Esophagus (tissue), 2 donors: ENCODE measurements around the gene FBL. TPM values are rescaled to one million over a fixed set of nuclear protein-coding genes. Genes with fewer than 3 reads are reported as not detected.
"Not testable (repeated sequence)": the region's sequence is repeated elsewhere in the genome, so short reads cannot be mapped to it uniquely, and the experiment has no call there.

ENCODE experiments used
- H3K27ac ChIP-seq, 2 donors: one replicate each; pipeline ENCODE4 v1.5.1; 2013; ENCODE audit warnings: low read depth in 2 of 2, mild to moderate bottlenecking in 2 of 2, inconsistent platforms in 1 of 2, low read length in 1 of 2, moderate library complexity in 1 of 2
- H3K27me3 ChIP-seq, 2 donors: one replicate each; pipeline ENCODE4 v1.6.1; 2013; ENCODE audit warnings: low read length in 2 of 2, control low read depth in 1 of 2, mild to moderate bottlenecking in 1 of 2; ENCODE audit not compliant: insufficient read depth in 2 of 2, control insufficient read depth in 1 of 2
- H3K36me3 ChIP-seq, 2 donors: one replicate each; pipeline ENCODE4 v1.6.1; 2013; ENCODE audit warnings: low read length in 1 of 2; ENCODE audit not compliant: control insufficient read depth in 2 of 2, insufficient read depth in 2 of 2
- H3K4me1 ChIP-seq, 2 donors: one replicate each; pipeline ENCODE4 v1.6.1; 2013; ENCODE audit warnings: low read length in 1 of 2; ENCODE audit not compliant: control insufficient read depth in 2 of 2, insufficient read depth in 2 of 2
- H3K4me3 ChIP-seq, 2 donors: one replicate each; pipeline ENCODE4 v1.5.1; 2013; ENCODE audit warnings: low read length in 2 of 2, mild to moderate bottlenecking in 2 of 2, low read depth in 1 of 2, moderate library complexity in 1 of 2
- H3K9me3 ChIP-seq, 2 donors: one replicate each; pipeline ENCODE4 v1.6.1; 2013; ENCODE audit warnings: mild to moderate bottlenecking in 2 of 2, low read depth in 1 of 2, low read length in 1 of 2, moderate library complexity in 1 of 2; ENCODE audit not compliant: control insufficient read depth in 2 of 2, insufficient read depth in 1 of 2
- WGBS, 2 donors: extraction: QIAGEN DNeasy Blood & Tissue Kit; methylation state at CpG; one replicate each; pipeline ENCODE4 v1.1.7; 2013; 5-methylcytosine and 5-hydroxymethylcytosine counted together
- polyA plus RNA-seq, 2 donors: library from polyadenylated mRNA; stranded (reverse); fragments of 200-250 nt; gene quantifications; one replicate each; pipeline ENCODE4 v1.2.3, GENCODE V29; 2013
- donor health status: healthy with polysubstance abuse.
- donor health status: Bipolar disorder and iron deficiency.

FBL gene
- polyA plus RNA-seq, 2 donors = 174 to 366 TPM

- WGBS, 2 donors = 56 to 69% methylated on average over 7 of the region's 7 CpGs
- not testable (repeated sequence) for H3K27me3 ChIP-seq, H3K4me1 ChIP-seq, H3K27ac ChIP-seq, H3K36me3 ChIP-seq, H3K4me3 ChIP-seq, H3K9me3 ChIP-seq
Measured at GRCh38 chr19:39808688-39809087, 37.5 kb downstream of the FBL start.

- no peaks in the 10 kb centered on the region for H3K27me3 ChIP-seq
- no peaks in the 10 kb centered on the region for H3K4me1 ChIP-seq
- WGBS, 2 donors = 70 to 78% methylated on average over 5 of the region's 5 CpGs
- H3K27ac ChIP-seq = no peak overlapping the region
- no peak overlapping the region for H3K4me3 ChIP-seq
- H3K9me3 ChIP-seq = peaks cover 0 to 2% of the 10 kb centered on the region in 2 donors
- H3K36me3 ChIP-seq = no peaks in the 10 kb centered on the region
Measured at GRCh38 chr19:39807846-39808364, 38.3 kb downstream of the FBL start.

GRCh38 chr19:39805104-39805503 is 41.1 kb downstream of the FBL start:
- Histone ChIP-seq H3K4me1 (no peaks in the 10 kb centered on the region), H3K27me3 (no peaks in the 10 kb centered on the region), H3K4me3 (no peak overlapping the region), H3K27ac (no peak overlapping the region), H3K36me3 (no peaks in the 10 kb centered on the region), H3K9me3 (peaks cover 0 to 2% of the 10 kb centered on the region in 2 donors)
- 50 to 56% methylated on average over 5 of the region's 5 CpGs for WGBS, 2 donors

GRCh38 chr19:39802958-39803357 is 43.2 kb downstream of the FBL start:
- Histone ChIP-seq H3K36me3 (no peaks in the 10 kb centered on the region), H3K27me3 (no peaks in the 10 kb centered on the region), H3K27ac (no peak overlapping the region), H3K4me1 (no peaks in the 10 kb centered on the region), H3K9me3 (no peaks in the 10 kb centered on the region), H3K4me3 (no peak overlapping the region)
- WGBS, 2 donors = 25 to 27% methylated on average over 4 of the region's 4 CpGs

GRCh38 chr19:39797083-39797482 is 49.1 kb downstream of the FBL start:
- Histone ChIP-seq H3K4me1 (no peaks in the 10 kb centered on the region), H3K4me3 (no peak overlapping the region), H3K27me3 (no peaks in the 10 kb centered on the region), H3K27ac (no peak overlapping the region), H3K36me3 (no peaks in the 10 kb centered on the region), H3K9me3 (no peaks in the 10 kb centered on the region)
- 66% methylated on average over 2 of the region's 2 CpGs for WGBS, 2 donors

GRCh38 chr19:39796000-39796498 is 50.1 kb downstream of the FBL start:
- Histone ChIP-seq H3K4me1 (no peaks in the 10 kb centered on the region), H3K9me3 (no peaks in the 10 kb centered on the region), H3K27ac (no peak overlapping the region), H3K36me3 (no peaks in the 10 kb centered on the region), H3K4me3 (no peak overlapping the region), H3K27me3 (no peaks in the 10 kb centered on the region)
- WGBS, 2 donors = 26 to 30% methylated on average over 2 of the region's 2 CpGs

GRCh38 chr19:39795001-39795400 is 51.2 kb downstream of the FBL start:
- Histone ChIP-seq H3K27me3 (no peaks in the 10 kb centered on the region), H3K27ac (no peak overlapping the region), H3K36me3 (no peaks in the 10 kb centered on the region), H3K4me3 (no peak overlapping the region), H3K9me3 (no peaks in the 10 kb centered on the region), H3K4me1 (no peaks in the 10 kb centered on the region)
- 56 to 65% methylated on average over 5 of the region's 5 CpGs for WGBS, 2 donors

- H3K9me3 ChIP-seq = no peaks in the 10 kb centered on the region
- WGBS, 2 donors = 0 to 1% methylated on average over 17 of the region's 17 CpGs
- H3K4me1 ChIP-seq = no peaks in the 10 kb centered on the region
- no peaks in the 10 kb centered on the region for H3K36me3 ChIP-seq
- no peaks in the 10 kb centered on the region for H3K27me3 ChIP-seq
- H3K27ac ChIP-seq = no peak overlapping the region
- peak overlapping the region; percentile 33 to 47 for H3K4me3 ChIP-seq
Measured at GRCh38 chr19:39792999-39793546, 53.1 kb downstream of the FBL start.

GRCh38 chr19:39788244-39788643 is 57.9 kb downstream of the FBL start:
- H3K27me3 ChIP-seq = no peaks in the 10 kb centered on the region
- H3K27ac ChIP-seq = no peak overlapping the region
- peaks cover 5 to 6% of the 10 kb centered on the region in 2 donors for H3K9me3 ChIP-seq
- H3K4me3 ChIP-seq = no peak overlapping the region
- peaks cover 0 to 4% of the 10 kb centered on the region in 2 donors for H3K36me3 ChIP-seq
- no peaks in the 10 kb centered on the region for H3K4me1 ChIP-seq
